Keratinocyte (primary cell): ENCODE data around the gene KIF25. TPM values are rescaled to one million over a fixed set of nuclear protein-coding genes. Genes with fewer than 3 reads are reported as not detected.

Experiments
- DNase-seq: peaks from one replicate; pipeline ENCODE4 v3.0.0-alpha.2; 2011; ENCODE audit warnings: low read depth, missing footprints, low spot score
- FAIRE-seq: peaks from 2 replicates; lab custom pipeline; 2011; peaks lifted over from hg19 to GRCh38; lab: Jason Lieb, UNC
- H2AFZ ChIP-seq: 2 replicates; pipeline ENCODE4 v1.6.0; 2012; ENCODE audit warnings: low read length, control low read depth, inconsistent platforms; ENCODE audit not compliant: control insufficient read depth
- H3K27ac ChIP-seq: 2 replicates; pipeline ENCODE4 v1.5.1; 2011; ENCODE audit warnings: low read length; ENCODE audit not compliant: control insufficient read depth, insufficient read depth
- H3K27me3 ChIP-seq: 3 replicates; pipeline ENCODE4 v1.6.0; 2011; ENCODE audit warnings: low read length; ENCODE audit not compliant: control insufficient read depth, insufficient read depth; ENCODE audit errors: extremely low read depth
- H3K36me3 ChIP-seq, 2 experiments: 2 replicates in 1 of 2; 3 replicates in 1 of 2; pipeline ENCODE4 v1.5.1; 2011; ENCODE audit warnings: low read length in 2 of 2, mild to moderate bottlenecking in 1 of 2; ENCODE audit not compliant: control insufficient read depth in 2 of 2, insufficient read depth in 2 of 2; ENCODE audit errors: extremely low read depth in 1 of 2
- H3K4me1 ChIP-seq: 3 replicates; pipeline ENCODE4 v1.5.1; 2011; ENCODE audit warnings: low read length; ENCODE audit not compliant: control insufficient read depth, insufficient read depth; ENCODE audit errors: extremely low read depth
- H3K4me2 ChIP-seq: 3 replicates; pipeline ENCODE4 v1.6.0; 2011; ENCODE audit warnings: low read depth, low read length; ENCODE audit not compliant: control insufficient read depth, insufficient read depth; ENCODE audit errors: extremely low read depth
- H3K4me3 ChIP-seq, 3 experiments: fragments of 200-600 bp in 1 of 3; sonication (generic) in 1 of 3; 2 replicates in 2 of 3; 3 replicates in 1 of 3; pipeline ENCODE4 v1.5.1; 2011 to 2016; ENCODE audit warnings: low read length in 3 of 3, mild to moderate bottlenecking in 3 of 3, control low read depth in 2 of 3, inconsistent platforms in 1 of 3, low read depth in 1 of 3, mixed read lengths in 1 of 3, mixed run types in 1 of 3, moderate library complexity in 1 of 3; ENCODE audit not compliant: control insufficient read depth in 2 of 3, insufficient read depth in 2 of 3; ENCODE audit errors: extremely low read depth in 1 of 3
- H3K79me2 ChIP-seq: 2 replicates; pipeline ENCODE4 v1.6.0; 2012; ENCODE audit warnings: low read length; ENCODE audit not compliant: control insufficient read depth, insufficient read depth
- H3K9ac ChIP-seq: 3 replicates; pipeline ENCODE4 v1.6.0; 2011; ENCODE audit warnings: low read length; ENCODE audit not compliant: control insufficient read depth, insufficient read depth; ENCODE audit errors: extremely low read depth
- H3K9me1 ChIP-seq: 3 replicates; pipeline ENCODE4 v1.6.0; 2011; ENCODE audit warnings: low read length; ENCODE audit not compliant: control insufficient read depth, insufficient read depth; ENCODE audit errors: extremely low read depth
- H3K9me3 ChIP-seq: 2 replicates; pipeline ENCODE4 v1.5.1; 2012; ENCODE audit warnings: low read depth, low read length; ENCODE audit not compliant: control insufficient read depth
- H4K20me1 ChIP-seq: 3 replicates; pipeline ENCODE4 v1.6.0; 2011; ENCODE audit warnings: low read length; ENCODE audit not compliant: control insufficient read depth, insufficient read depth; ENCODE audit errors: extremely low read depth
- EZH2 ChIP-seq: IDR thresholded peaks from one replicate; pipeline ENCODE4 v1.6.1; 2012; ENCODE audit warnings: inconsistent platforms, mild to moderate bottlenecking, low read length, moderate library complexity
- dilution Hi-C: fragments of 300-500 bp; cut with MboI; formaldehyde crosslinking; loops from one replicate; pipeline ENCODE4 v1.7.0; 2020; ENCODE audit warnings: low sequenced_read_pairs; ENCODE audit not compliant: extremely low pct_ligation_motif_present
- polyA plus RNA-seq, 5 experiments: library from polyadenylated mRNA; depleted of rRNA in 3 of 5; stranded (reverse) in 3 of 5; stranded (forward) in 1 of 5; unstranded in 1 of 5; fragments of >200 nt; gene quantifications; 1 replicate in 1 of 5; 2 replicates in 3 of 5; 3 replicates in 1 of 5; pipeline versions ENCODE4 v1.2.1 to v1.2.3, GENCODE V29; 2011 to 2012; ENCODE audit warnings: missing spikeins in 2 of 5, low read depth in 1 of 5, low replicate concordance in 1 of 5
- TF ChIP-seq, protein P1 (sequence below), 3 experiments: IDR thresholded peaks in 1 of 3; conservative IDR thresholded peaks in 1 of 3; optimal IDR thresholded peaks in 1 of 3; 2 replicates in 2 of 3; 3 replicates in 1 of 3; pipeline versions ENCODE3 to v1.5.1; 2011; ENCODE audit warnings: low read length in 3 of 3, mild to moderate bottlenecking in 3 of 3, moderate library complexity in 2 of 3, control low read depth in 1 of 3, inconsistent platforms in 1 of 3; ENCODE audit not compliant: insufficient read depth in 2 of 3; ENCODE audit errors: extremely low read depth in 1 of 3

KIF25 gene
- polyA plus RNA-seq, 1 donor (not counting 4 experiments of a cell fraction or from before 2014, with no cell fraction given) = not detected

GRCh38 chr6:168002804-168003203, 5.3 kb downstream of the KIF25 start:
- no peak for TF ChIP-seq EZH2
- TF ChIP-seq, protein P1, sequence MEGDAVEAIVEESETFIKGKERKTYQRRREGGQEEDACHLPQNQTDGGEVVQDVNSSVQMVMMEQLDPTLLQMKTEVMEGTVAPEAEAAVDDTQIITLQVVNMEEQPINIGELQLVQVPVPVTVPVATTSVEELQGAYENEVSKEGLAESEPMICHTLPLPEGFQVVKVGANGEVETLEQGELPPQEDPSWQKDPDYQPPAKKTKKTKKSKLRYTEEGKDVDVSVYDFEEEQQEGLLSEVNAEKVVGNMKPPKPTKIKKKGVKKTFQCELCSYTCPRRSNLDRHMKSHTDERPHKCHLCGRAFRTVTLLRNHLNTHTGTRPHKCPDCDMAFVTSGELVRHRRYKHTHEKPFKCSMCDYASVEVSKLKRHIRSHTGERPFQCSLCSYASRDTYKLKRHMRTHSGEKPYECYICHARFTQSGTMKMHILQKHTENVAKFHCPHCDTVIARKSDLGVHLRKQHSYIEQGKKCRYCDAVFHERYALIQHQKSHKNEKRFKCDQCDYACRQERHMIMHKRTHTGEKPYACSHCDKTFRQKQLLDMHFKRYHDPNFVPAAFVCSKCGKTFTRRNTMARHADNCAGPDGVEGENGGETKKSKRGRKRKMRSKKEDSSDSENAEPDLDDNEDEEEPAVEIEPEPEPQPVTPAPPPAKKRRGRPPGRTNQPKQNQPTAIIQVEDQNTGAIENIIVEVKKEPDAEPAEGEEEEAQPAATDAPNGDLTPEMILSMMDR (optimal IDR thresholded peaks at IDR 0.05 in 1 of 3, IDR thresholded peaks at IDR 0.05 in 1 of 3, conservative IDR thresholded peaks at IDR 0.05 in 1 of 3; ENCODE audit: extremely low read depth in 1 of 3, insufficient read depth in 2 of 3, low read length in 3 of 3) = no peak
- Histone ChIP-seq H3K4me2 (no peak overlapping the region), H4K20me1 (no peaks in the 10 kb centered on the region), H3K4me3 (no peak overlapping the region), H3K9ac (no peak overlapping the region), H3K27me3 (peaks cover 61% of the 10 kb centered on the region), H3K79me2 (no peaks in the 10 kb centered on the region), H2AFZ (no peak overlapping the region), H3K9me3 (no peaks in the 10 kb centered on the region), H3K4me1 (peaks cover 5% of the 10 kb centered on the region), H3K36me3 (no peaks in the 10 kb centered on the region), H3K27ac (no peak overlapping the region), H3K9me1 (no peaks in the 10 kb centered on the region)
- dilution Hi-C loops = no loop called here
- no peak for FAIRE-seq
- DNase-seq = no peak

GRCh38 chr6:168004023-168004422, 6.6 kb downstream of the KIF25 start:
- H3K9me1 ChIP-seq = no peaks in the 10 kb centered on the region
- H3K4me3 ChIP-seq = no peak overlapping the region
- H3K27me3 ChIP-seq = peaks cover 55% of the 10 kb centered on the region
- H3K4me1 ChIP-seq = peaks cover 8% of the 10 kb centered on the region
- H3K27ac ChIP-seq = no peak overlapping the region
- DNase-seq (no peak), FAIRE-seq (no peak)
- TF ChIP-seq, protein P1 (optimal IDR thresholded peaks at IDR 0.05 in 1 of 3, IDR thresholded peaks at IDR 0.05 in 1 of 3, conservative IDR thresholded peaks at IDR 0.05 in 1 of 3; ENCODE audit: extremely low read depth in 1 of 3, insufficient read depth in 2 of 3, low read length in 3 of 3) = no peak
- TF ChIP-seq EZH2 = no peak
- H3K4me2 ChIP-seq = no peak overlapping the region
- no peak overlapping the region for H2AFZ ChIP-seq
- no peak overlapping the region for H3K9ac ChIP-seq
- H3K79me2 ChIP-seq = no peaks in the 10 kb centered on the region
- H4K20me1 ChIP-seq = no peaks in the 10 kb centered on the region
- no peaks in the 10 kb centered on the region for H3K36me3 ChIP-seq
- dilution Hi-C loops = no loop called here
- H3K9me3 ChIP-seq = no peaks in the 10 kb centered on the region
